ENCODE measurements around the gene THBS1.
A peak's percentile ranks its signal among the peaks of the same experiment; 100 is the strongest.

THBS1 gene

DNA sequence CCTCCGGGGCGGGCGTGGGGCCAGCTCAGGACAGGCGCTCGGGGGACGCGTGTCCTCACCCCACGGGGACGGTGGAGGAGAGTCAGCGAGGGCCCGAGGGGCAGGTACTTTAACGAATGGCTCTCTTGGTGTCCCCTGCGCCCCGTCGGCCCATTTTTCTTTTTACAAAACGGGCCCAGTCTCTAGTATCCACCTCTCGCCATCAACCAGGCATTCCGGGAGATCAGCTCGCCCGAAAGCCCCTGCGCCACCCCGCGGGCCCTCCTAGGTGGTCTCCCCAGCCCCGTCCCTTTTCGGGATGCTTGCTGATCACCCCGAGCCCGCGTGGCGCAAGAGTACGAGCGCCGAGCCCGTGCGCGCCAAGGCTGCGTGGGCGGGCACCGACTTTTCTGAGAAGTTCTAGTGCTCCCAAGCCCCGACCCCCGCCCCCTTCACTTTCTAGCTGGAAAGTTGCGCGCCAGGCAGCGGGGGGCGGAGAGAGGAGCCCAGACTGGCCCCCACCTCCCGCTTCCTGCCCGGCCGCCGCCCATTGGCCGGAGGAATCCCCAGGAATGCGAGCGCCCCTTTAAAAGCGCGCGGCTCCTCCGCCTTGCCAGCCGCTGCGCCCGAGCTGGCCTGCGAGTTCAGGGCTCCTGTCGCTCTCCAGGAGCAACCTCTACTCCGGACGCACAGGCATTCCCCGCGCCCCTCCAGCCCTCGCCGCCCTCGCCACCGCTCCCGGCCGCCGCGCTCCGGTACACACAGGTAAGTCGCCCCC, at the start of gene THBS1:
Gene THBS1, plus strand, starts transcription at position 595 of the 757 bp plus-strand sequence. CDS start 779 bp downstream, outside the sequence.
- no peak for DNase-seq
- no peaks in the 10 kb centered on the region for H3K9me3 ChIP-seq (ENCODE audit: severe bottlenecking)
- TF ChIP-seq, protein P1, sequence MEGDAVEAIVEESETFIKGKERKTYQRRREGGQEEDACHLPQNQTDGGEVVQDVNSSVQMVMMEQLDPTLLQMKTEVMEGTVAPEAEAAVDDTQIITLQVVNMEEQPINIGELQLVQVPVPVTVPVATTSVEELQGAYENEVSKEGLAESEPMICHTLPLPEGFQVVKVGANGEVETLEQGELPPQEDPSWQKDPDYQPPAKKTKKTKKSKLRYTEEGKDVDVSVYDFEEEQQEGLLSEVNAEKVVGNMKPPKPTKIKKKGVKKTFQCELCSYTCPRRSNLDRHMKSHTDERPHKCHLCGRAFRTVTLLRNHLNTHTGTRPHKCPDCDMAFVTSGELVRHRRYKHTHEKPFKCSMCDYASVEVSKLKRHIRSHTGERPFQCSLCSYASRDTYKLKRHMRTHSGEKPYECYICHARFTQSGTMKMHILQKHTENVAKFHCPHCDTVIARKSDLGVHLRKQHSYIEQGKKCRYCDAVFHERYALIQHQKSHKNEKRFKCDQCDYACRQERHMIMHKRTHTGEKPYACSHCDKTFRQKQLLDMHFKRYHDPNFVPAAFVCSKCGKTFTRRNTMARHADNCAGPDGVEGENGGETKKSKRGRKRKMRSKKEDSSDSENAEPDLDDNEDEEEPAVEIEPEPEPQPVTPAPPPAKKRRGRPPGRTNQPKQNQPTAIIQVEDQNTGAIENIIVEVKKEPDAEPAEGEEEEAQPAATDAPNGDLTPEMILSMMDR (IDR thresholded peaks at IDR 0.05; ENCODE audit: low read depth, low read length): no peak
- peaks cover 83% of the 10 kb centered on the region for H3K27me3 ChIP-seq (ENCODE audit: insufficient read depth, low read depth, severe bottlenecking)
- no peak within 1 kb of the TSS for H3K27ac ChIP-seq
- peak within 1 kb of the TSS; percentile 31 for H3K4me3 ChIP-seq (ENCODE audit: low read depth, low read length)
- no peaks in the 10 kb centered on the region for H3K36me3 ChIP-seq

DNA sequence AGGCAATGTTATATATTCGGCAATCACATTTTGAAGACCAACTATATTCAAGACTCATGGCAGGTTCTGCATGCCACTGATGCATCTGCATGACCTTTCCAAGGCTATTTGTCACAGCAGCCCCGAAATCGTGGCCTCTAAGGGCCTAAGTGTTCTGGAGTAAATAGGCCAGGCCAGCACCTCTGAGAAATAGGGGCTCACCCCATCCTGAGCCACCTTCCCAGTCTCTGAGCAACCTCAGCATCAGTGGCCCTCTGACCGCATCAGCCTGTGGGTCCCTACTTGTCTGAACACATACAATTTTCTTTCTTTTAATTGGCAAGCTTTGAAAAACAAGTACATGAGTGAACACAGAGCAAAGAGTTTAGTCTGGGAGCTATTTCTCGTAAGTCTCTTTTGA, 45.9 kb upstream of the THBS1 start:
- Histone ChIP-seq H3K36me3 (no peaks in the 10 kb centered on the region), H3K27ac (no peak overlapping the region), H3K27me3 (ENCODE audit: insufficient read depth, low read depth, severe bottlenecking) (peaks cover 29% of the 10 kb centered on the region), H3K4me3 (ENCODE audit: low read depth, low read length) (no peak overlapping the region), H3K9me3 (ENCODE audit: severe bottlenecking) (no peaks in the 10 kb centered on the region)
- TF ChIP-seq, protein P1 (IDR thresholded peaks at IDR 0.05; ENCODE audit: low read depth, low read length): no peak
- no peak for DNase-seq

DNA sequence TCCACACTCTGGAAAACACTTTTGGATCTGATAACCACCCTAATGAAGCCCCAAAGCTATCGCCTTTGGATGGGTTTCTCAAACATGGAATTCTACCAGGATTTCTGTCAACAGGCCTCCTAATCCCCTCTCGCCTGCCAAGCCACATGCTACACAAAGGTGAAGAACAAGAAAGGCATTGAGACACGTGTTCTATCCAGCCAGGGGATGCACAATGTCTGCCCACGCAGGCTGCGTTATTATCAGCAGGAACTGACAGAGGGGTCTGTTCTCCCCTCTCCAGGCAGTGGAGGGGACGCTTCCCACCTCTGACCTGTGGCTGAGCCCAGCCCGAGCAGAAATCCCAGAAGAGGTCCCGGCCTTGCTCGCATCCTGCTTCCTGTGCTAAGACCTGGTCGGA, 45.4 kb upstream of the THBS1 start:
- H3K36me3 ChIP-seq: no peaks in the 10 kb centered on the region
- peaks cover 26% of the 10 kb centered on the region for H3K27me3 ChIP-seq (ENCODE audit: insufficient read depth, low read depth, severe bottlenecking)
- TF ChIP-seq, protein P1 (IDR thresholded peaks at IDR 0.05; ENCODE audit: low read depth, low read length): no peak
- no peak overlapping the region for H3K4me3 ChIP-seq (ENCODE audit: low read depth, low read length)
- H3K9me3 ChIP-seq (ENCODE audit: severe bottlenecking): no peaks in the 10 kb centered on the region
- H3K27ac ChIP-seq: no peak overlapping the region
- DNase-seq: no peak

DNA sequence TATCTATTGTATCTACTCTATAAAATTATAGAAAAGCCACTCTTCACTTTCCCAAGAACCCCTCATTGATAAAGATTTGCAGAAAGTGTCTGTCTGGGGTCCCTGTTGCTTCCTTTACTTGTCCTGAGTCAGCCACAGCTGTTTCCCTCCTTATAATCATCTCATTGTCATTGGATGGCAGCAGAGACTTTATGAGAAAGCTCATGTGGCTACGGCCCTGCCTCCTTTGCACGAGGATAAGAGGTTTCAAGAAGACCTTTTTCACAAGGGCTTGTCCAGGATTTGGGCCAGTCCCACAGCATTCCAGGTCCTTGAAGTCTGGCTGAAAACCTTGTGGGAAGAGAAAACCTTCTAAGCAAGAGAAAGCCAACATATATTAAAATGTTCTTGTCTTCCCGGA, 41.9 kb upstream of the THBS1 start:
- no peak overlapping the region for H3K4me3 ChIP-seq (ENCODE audit: low read depth, low read length)
- H3K9me3 ChIP-seq (ENCODE audit: severe bottlenecking): no peaks in the 10 kb centered on the region
- H3K27ac ChIP-seq: no peak overlapping the region
- H3K27me3 ChIP-seq (ENCODE audit: insufficient read depth, low read depth, severe bottlenecking): peaks cover 18% of the 10 kb centered on the region
- DNase-seq: no peak
- H3K36me3 ChIP-seq: no peaks in the 10 kb centered on the region
- TF ChIP-seq, protein P1 (IDR thresholded peaks at IDR 0.05; ENCODE audit: low read depth, low read length): no peak

DNA sequence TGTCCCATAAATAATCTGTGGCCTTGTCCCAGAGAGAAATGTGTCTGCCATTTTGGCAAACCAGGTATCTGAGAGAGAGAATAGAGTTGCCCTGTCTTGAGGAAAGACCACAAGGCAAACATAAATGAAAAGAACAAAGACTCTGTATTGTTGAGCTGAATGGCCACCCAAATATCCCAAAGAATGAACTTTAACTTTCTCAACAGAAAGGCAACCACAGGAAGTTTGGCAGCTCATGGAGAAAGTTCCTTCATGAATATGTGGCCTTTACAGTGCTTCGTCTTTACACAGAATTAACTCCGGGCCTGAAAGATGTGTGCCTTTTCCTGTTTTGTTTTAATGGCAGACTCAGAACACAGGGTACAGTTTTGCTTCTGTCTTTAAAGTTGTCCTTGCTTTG, 41.4 kb upstream of the THBS1 start:
- Histone ChIP-seq H3K27ac (no peak overlapping the region), H3K4me3 (ENCODE audit: low read depth, low read length) (no peak overlapping the region), H3K9me3 (ENCODE audit: severe bottlenecking) (no peaks in the 10 kb centered on the region), H3K36me3 (no peaks in the 10 kb centered on the region), H3K27me3 (ENCODE audit: insufficient read depth, low read depth, severe bottlenecking) (peaks cover 12% of the 10 kb centered on the region)
- TF ChIP-seq, protein P1 (IDR thresholded peaks at IDR 0.05; ENCODE audit: low read depth, low read length): no peak
- no peak for DNase-seq

Measured in WERI-Rb-1 (cell line).